Pancreas (tissue), 10 donors: ENCODE results near the gene BLOC1S2. TPM values are rescaled to one million over a fixed set of nuclear protein-coding genes. Genes with fewer than 3 reads are reported as not detected.

ENCODE experiments used
- ATAC-seq, 4 donors: fragments of 200-7000 bp; cut with Tn5 transposase; one replicate each; pipeline versions ENCODE4 v1.8.0 to v1.9.1; 2020; ENCODE audit warnings: mild to moderate bottlenecking in 4 of 4, moderate library complexity in 4 of 4
- DNase-seq, 6 donors: peaks; one replicate each; pipeline ENCODE4 v3.0.0-alpha.2; 2020
- FAIRE-seq: peaks from 2 replicates; lab custom pipeline; 2012; peaks lifted over from hg19 to GRCh38; lab: Jason Lieb, UNC
- H3K27ac ChIP-seq, 4 donors: fragments of 200-600 bp; sonication (generic); 1 replicate in 3 of 4; 2 replicates in 1 of 4; pipeline versions ENCODE4 v1.5.0 to v1.8.0; 2020
- H3K27me3 ChIP-seq, 4 donors: fragments of 200-600 bp; one replicate each; pipeline ENCODE4 v1.8.0; 2021
- H3K36me3 ChIP-seq, 3 donors: fragments of 200-600 bp; sonication (generic) in 1 of 3; one replicate each; pipeline versions ENCODE4 v1.5.0 to v1.8.0; 2020 to 2021
- H3K4me1 ChIP-seq, 3 donors: fragments of 200-600 bp; one replicate each; pipeline ENCODE4 v1.8.0; 2021
- H3K4me3 ChIP-seq, 4 donors: fragments of 200-600 bp; sonication (generic) in 2 of 4; one replicate each; pipeline versions ENCODE4 v1.5.0 to v1.8.0; 2020 to 2021
- H3K9me3 ChIP-seq, 4 donors: fragments of 200-600 bp; one replicate each; pipeline ENCODE4 v1.8.0; 2021
- WGBS, 2 donors: extraction: QIAGEN DNeasy Blood & Tissue Kit; methylation state at CpG; one replicate each; pipeline ENCODE4 v1.1.7; 2013; 5-methylcytosine and 5-hydroxymethylcytosine counted together
- intact Hi-C, 3 donors: fragments of 100-400 bp; cut with DNase I; formaldehyde crosslinking; loops; one replicate each; pipeline versions ENCODE4 v1.11.1 to v1.14.2; 2022
- polyA plus RNA-seq, 2 donors: library from polyadenylated mRNA; stranded (reverse); fragments of 200-250 nt; gene quantifications; one replicate each; pipeline ENCODE4 v1.2.3, GENCODE V29; 2013
- total RNA-seq, 6 donors: library from RNA; stranded (reverse); fragmentation: NEBNext Ultra II Directional in 4 of 6; extraction: Animal tissue kit (Norgen Biotek cat#: 25700) in 4 of 6; gene quantifications; one replicate each; pipeline versions ENCODE4 v1.2.1 to v1.2.4, GENCODE V29; 2021 to 2023
- TF ChIP-seq, protein P1 (sequence below), 4 donors: fragments of 200-600 bp; sonication (generic) in 3 of 4; IDR thresholded peaks; one replicate each; pipeline versions ENCODE4 v1.5.0 to v1.8.0; 2021; ENCODE audit warnings: antibody characterized with exemption in 4 of 4
- donor health status: healthy with polysubstance abuse.
- donor health status: DM: no; HTN: no; CAD: no; lungs with moderate emphysema.
- donor health status: DM: no; HTN: no; CAD: no.
- donor health status: control.
- donor health status: control.
- donor health status: Bipolar disorder and iron deficiency.
- donor health status: DM: yes; HTN: yes; CAD: no.
- donor health status: DM: no; HTN: no; CAD: no.
- donor health status: DM: no; HTN: no; CAD: no.
- donor health status: DM: yes; HTN: yes; CAD: no.

The BLOC1S2 gene
- total RNA-seq, result 10 to 100 TPM; 11.7 to 18.6 (median 13.4) TPM
- polyA plus RNA-seq, result 10 to 100 TPM; 14.0 to 30.4 TPM

GRCh38 chr10:100286051-100287033, at the start of gene BLOC1S2:
Gene BLOC1S2, minus strand, starts transcription at chr10:100286680. Its CDS starts 21 bp downstream, at chr10:100286659.
- Histone ChIP-seq H3K27ac (peak within 1 kb of the TSS; percentile 42 to 88 (median 76)), H3K4me3 (peak within 1 kb of the TSS; percentile 66 to 91 (median 90)), H3K27me3 (no peaks in the 10 kb centered on the region), H3K9me3 (no peaks in the 10 kb centered on the region), H3K4me1 (peaks cover 0 to 10% (median 0%) of the 10 kb centered on the region in 3 donors), H3K36me3 (no peaks in the 10 kb centered on the region)
- ATAC-seq (peak; percentile 97 to 99 (median 98)), FAIRE-seq (no peak), DNase-seq (peak; percentile 77 to 97 (median 90))
- 2% methylated on average over 61 to 63 of the region's 63 CpGs for WGBS, 2 donors
- TF ChIP-seq, protein P1, sequence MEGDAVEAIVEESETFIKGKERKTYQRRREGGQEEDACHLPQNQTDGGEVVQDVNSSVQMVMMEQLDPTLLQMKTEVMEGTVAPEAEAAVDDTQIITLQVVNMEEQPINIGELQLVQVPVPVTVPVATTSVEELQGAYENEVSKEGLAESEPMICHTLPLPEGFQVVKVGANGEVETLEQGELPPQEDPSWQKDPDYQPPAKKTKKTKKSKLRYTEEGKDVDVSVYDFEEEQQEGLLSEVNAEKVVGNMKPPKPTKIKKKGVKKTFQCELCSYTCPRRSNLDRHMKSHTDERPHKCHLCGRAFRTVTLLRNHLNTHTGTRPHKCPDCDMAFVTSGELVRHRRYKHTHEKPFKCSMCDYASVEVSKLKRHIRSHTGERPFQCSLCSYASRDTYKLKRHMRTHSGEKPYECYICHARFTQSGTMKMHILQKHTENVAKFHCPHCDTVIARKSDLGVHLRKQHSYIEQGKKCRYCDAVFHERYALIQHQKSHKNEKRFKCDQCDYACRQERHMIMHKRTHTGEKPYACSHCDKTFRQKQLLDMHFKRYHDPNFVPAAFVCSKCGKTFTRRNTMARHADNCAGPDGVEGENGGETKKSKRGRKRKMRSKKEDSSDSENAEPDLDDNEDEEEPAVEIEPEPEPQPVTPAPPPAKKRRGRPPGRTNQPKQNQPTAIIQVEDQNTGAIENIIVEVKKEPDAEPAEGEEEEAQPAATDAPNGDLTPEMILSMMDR (IDR thresholded peaks at IDR 0.05), result no peak
- intact Hi-C loops, result no loop called here

- H3K27ac ChIP-seq, result no peak overlapping the region
- H3K9me3 ChIP-seq, result no peaks in the 10 kb centered on the region
- no peaks in the 10 kb centered on the region for H3K4me1 ChIP-seq
- no peaks in the 10 kb centered on the region for H3K36me3 ChIP-seq
- ATAC-seq (no peak), DNase-seq (no peak), FAIRE-seq (no peak)
- intact Hi-C loops, result loop anchor here in 1 of 3 donors (5.0 kb wide), 1 partner anchor 183 kb away; the partner anchor contains the start of gene SEC31B
- 57 to 74% methylated on average over 9 of the region's 9 CpGs for WGBS, 2 donors
- no peak overlapping the region for H3K4me3 ChIP-seq
- TF ChIP-seq, protein P1 (IDR thresholded peaks at IDR 0.05), result no peak
- H3K27me3 ChIP-seq, result peaks cover 0 to 6% (median 0%) of the 10 kb centered on the region in 4 donors
Observed at GRCh38 chr10:100334762-100335161, 48.3 kb upstream of the BLOC1S2 start.

- H3K27ac ChIP-seq, result no peak overlapping the region
- intact Hi-C loops, result no loop called here
Observed at GRCh38 chr10:100333661-100334440, 47.4 kb upstream of the BLOC1S2 start.

DNA sequence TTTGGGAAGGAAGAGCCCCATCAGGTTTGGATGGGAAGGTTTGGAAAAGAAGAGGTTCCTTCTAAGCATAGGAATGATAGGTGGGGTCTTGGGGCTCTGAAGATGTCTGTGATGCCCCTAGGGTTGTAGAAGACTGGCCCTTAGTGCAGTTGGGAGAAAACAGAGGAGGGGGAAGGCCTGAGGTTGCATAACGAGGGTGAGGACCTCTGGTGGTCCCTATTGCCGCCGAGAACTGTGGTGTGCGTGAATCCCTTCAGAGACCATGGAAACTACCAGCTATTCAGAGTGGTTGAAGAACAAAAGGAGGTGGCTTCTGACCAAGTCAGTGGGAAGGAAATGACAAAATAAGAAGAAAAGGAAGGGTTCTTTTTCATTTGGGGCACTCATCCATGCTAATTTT, 46.6 kb upstream of the BLOC1S2 start:
- peaks cover 0 to 6% (median 0%) of the 10 kb centered on the region in 4 donors for H3K27me3 ChIP-seq
- ATAC-seq (no peak), FAIRE-seq (no peak), DNase-seq (no peak)
- no peaks in the 10 kb centered on the region for H3K4me1 ChIP-seq
- H3K9me3 ChIP-seq, result no peaks in the 10 kb centered on the region
- H3K36me3 ChIP-seq, result no peaks in the 10 kb centered on the region
- intact Hi-C loops, result no loop called here
- 55 to 62% methylated on average over 4 of the region's 4 CpGs for WGBS, 2 donors
- H3K27ac ChIP-seq, result no peak overlapping the region
- TF ChIP-seq, protein P1 (IDR thresholded peaks at IDR 0.05), result no peak
- H3K4me3 ChIP-seq, result no peak overlapping the region

More at GRCh38 chr10:100333661-100334440, 47.4 kb upstream of the BLOC1S2 start:
- 77 to 80% methylated on average over 2 of the region's 2 CpGs for WGBS, 2 donors
- Histone ChIP-seq H3K36me3 (no peaks in the 10 kb centered on the region), H3K4me3 (no peak overlapping the region), H3K4me1 (no peaks in the 10 kb centered on the region), H3K9me3 (no peaks in the 10 kb centered on the region), H3K27me3 (peaks cover 0 to 6% (median 0%) of the 10 kb centered on the region in 4 donors)
- DNase-seq (no peak), ATAC-seq (no peak), FAIRE-seq (no peak)
- TF ChIP-seq, protein P1 (IDR thresholded peaks at IDR 0.05), result no peak
